HG03457 (cell line): Measurements from ENCODE around the gene FBN3.
"Not testable (repeated sequence)": the region's sequence is repeated elsewhere in the genome, so short reads cannot be mapped to it uniquely, and the experiment has no call there.

ENCODE experiments used
- ATAC-seq: cut with Tn5 transposase; IDR thresholded peaks from one replicate; pipeline ENCODE4 v1.9.1; 2021; ENCODE audit warnings: moderate number of reproducible peaks; ENCODE audit not compliant: unreplicated experiment

The FBN3 gene

GRCh38 chr19:8024256-8024655 lies 125.1 kb downstream of the FBN3 start:
- not testable (repeated sequence) for ATAC-seq

GRCh38 chr19:8023371-8023770 lies 126.0 kb downstream of the FBN3 start:
- ATAC-seq: no peak

GRCh38 chr19:8022275-8022674 lies 127.1 kb downstream of the FBN3 start:
- no peak for ATAC-seq

GRCh38 chr19:8021374-8021773 lies 128.0 kb downstream of the FBN3 start:
- ATAC-seq: no peak

- no peak for ATAC-seq
These were observed 128.7 kb downstream of the FBN3 start for GRCh38 chr19:8020681-8021080.

GRCh38 chr19:8017808-8018207 lies 131.6 kb downstream of the FBN3 start:
- ATAC-seq: no peak
